ENCODE measurements around the gene ATP8A2. TPM values are rescaled to one million over a fixed set of nuclear protein-coding genes. Genes with fewer than 3 reads are reported as not detected.

Gene ATP8A2
- total RNA-seq, 6 experiments from 2014 or later, result not detected

- Histone ChIP-seq H3K36me3 (no peaks in the 10 kb centered on the region), H3K27me3 (no peaks in the 10 kb centered on the region), H3K4me1 (no peaks in the 10 kb centered on the region), H3K4me3 (no peak overlapping the region), H3K27ac (no peak overlapping the region), H3K9me3 (no peaks in the 10 kb centered on the region)
- intact Hi-C loops (cut with DNase I), result no loop called here
- TF ChIP-seq POLR2A (IDR thresholded peaks at IDR 0.05) (no peak), CTCF (IDR thresholded peaks at IDR 0.05) (no peak)
- WGBS (ENCODE audit: insufficient coverage, low coverage, low lambda C conversion rate, missing lambda C conversion rate), result 47% methylated on average over 6 of the region's 6 CpGs
- ATAC-seq (no peak), DNase-seq (no peak)
These were observed 504.5 kb downstream of the ATP8A2 start for GRCh38 chr13:25876247-25876646.

GRCh38 chr13:25879466-25879865, 507.7 kb downstream of the ATP8A2 start:
- TF ChIP-seq POLR2A (IDR thresholded peaks at IDR 0.05), result no peak
- H3K27me3 ChIP-seq, result no peaks in the 10 kb centered on the region
- H3K9me3 ChIP-seq, result no peaks in the 10 kb centered on the region
- no peaks in the 10 kb centered on the region for H3K36me3 ChIP-seq
- H3K4me3 ChIP-seq, result no peak overlapping the region
- H3K27ac ChIP-seq, result no peak overlapping the region
- intact Hi-C loops (cut with DNase I), result no loop called here
- WGBS (ENCODE audit: insufficient coverage, low coverage, low lambda C conversion rate, missing lambda C conversion rate), result 70% methylated on average over 3 of the region's 5 CpGs
- H3K4me1 ChIP-seq, result no peaks in the 10 kb centered on the region
- no peak for DNase-seq
- ATAC-seq, result no peak

GRCh38 chr13:25881136-25881926, 509.6 kb downstream of the ATP8A2 start:
- Histone ChIP-seq H3K4me1 (no peaks in the 10 kb centered on the region), H3K27me3 (no peaks in the 10 kb centered on the region), H3K36me3 (no peaks in the 10 kb centered on the region), H3K4me3 (no peak overlapping the region), H3K27ac (no peak overlapping the region), H3K9me3 (no peaks in the 10 kb centered on the region)
- DNase-seq, result no peak
- intact Hi-C loops (cut with DNase I), result no loop called here
- no peak for ATAC-seq
- 62% methylated on average over 3 of the region's 3 CpGs for WGBS (ENCODE audit: insufficient coverage, low coverage, low lambda C conversion rate, missing lambda C conversion rate)
- TF ChIP-seq CTCF (IDR thresholded peaks at IDR 0.05) (no peak), POLR2A (IDR thresholded peaks at IDR 0.05) (no peak)

GRCh38 chr13:25881971-25882451, 510.2 kb downstream of the ATP8A2 start:
- Histone ChIP-seq H3K9me3 (no peaks in the 10 kb centered on the region), H3K27me3 (no peaks in the 10 kb centered on the region), H3K4me3 (no peak overlapping the region), H3K4me1 (no peaks in the 10 kb centered on the region), H3K36me3 (no peaks in the 10 kb centered on the region), H3K27ac (no peak overlapping the region)
- DNase-seq (no peak), ATAC-seq (no peak)
- intact Hi-C loops (cut with DNase I), result no loop called here
- 18% methylated on average over 12 of the region's 12 CpGs for WGBS (ENCODE audit: insufficient coverage, low coverage, low lambda C conversion rate, missing lambda C conversion rate)
- TF ChIP-seq POLR2A (IDR thresholded peaks at IDR 0.05), result no peak
- no peak for TF ChIP-seq CTCF (IDR thresholded peaks at IDR 0.05)

GRCh38 chr13:25882466-25883357, 510.9 kb downstream of the ATP8A2 start:
- no peaks in the 10 kb centered on the region for H3K36me3 ChIP-seq
- H3K4me1 ChIP-seq, result no peaks in the 10 kb centered on the region
- TF ChIP-seq CTCF (IDR thresholded peaks at IDR 0.05), result no peak
- no peak for TF ChIP-seq POLR2A (IDR thresholded peaks at IDR 0.05)
- no peak for DNase-seq
- H3K27ac ChIP-seq, result no peak overlapping the region
- 53% methylated on average over 6 of the region's 8 CpGs for WGBS (ENCODE audit: insufficient coverage, low coverage, low lambda C conversion rate, missing lambda C conversion rate)
- no peaks in the 10 kb centered on the region for H3K9me3 ChIP-seq
- ATAC-seq, result no peak
- intact Hi-C loops (cut with DNase I), result no loop called here
- no peak overlapping the region for H3K4me3 ChIP-seq
- no peaks in the 10 kb centered on the region for H3K27me3 ChIP-seq

All from right lobe of liver (tissue), 6 donors.